GM21576 (cell line): ENCODE results near the gene FIBP.
"Not testable (repeated sequence)": the region's sequence is repeated elsewhere in the genome, so short reads cannot be mapped to it uniquely, and the experiment has no call there.

ENCODE experiments used
- ATAC-seq: cut with Tn5 transposase; IDR thresholded peaks from one replicate; pipeline ENCODE4 v1.9.1; 2021; ENCODE audit warnings: mild to moderate bottlenecking, moderate library complexity; ENCODE audit not compliant: unreplicated experiment

Gene FIBP

GRCh38 chr11:65849366-65849765 lies 38.9 kb downstream of the FIBP start:
- no peak for ATAC-seq

GRCh38 chr11:65848693-65849092 lies 39.6 kb downstream of the FIBP start:
- not testable (repeated sequence) for ATAC-seq

GRCh38 chr11:65847746-65848145 lies 40.5 kb downstream of the FIBP start:
- ATAC-seq: no peak

- ATAC-seq: no peak
Observed at GRCh38 chr11:65844231-65844872, 43.9 kb downstream of the FIBP start.

- ATAC-seq: no peak
Observed at GRCh38 chr11:65843811-65844210, 44.5 kb downstream of the FIBP start.

GRCh38 chr11:65842144-65842543 lies 46.1 kb downstream of the FIBP start:
- ATAC-seq: no peak

- ATAC-seq: no peak
Observed at GRCh38 chr11:65834202-65834601, 54.1 kb downstream of the FIBP start.
